Panc1 (cell line): ENCODE data around the gene OR1J2. TPM values are rescaled to one million over a fixed set of nuclear protein-coding genes. Genes with fewer than 3 reads are reported as not detected.

ENCODE experiments used
- ATAC-seq: fragments of 200-7000 bp; cut with Tn5 transposase; 2 replicates; pipeline ENCODE4 v1.9.1; 2020; ENCODE audit warnings: mild to moderate bottlenecking, moderate library complexity
- BruUV-seq: library from RNA; stranded (reverse); fragments of 400-500 nt; replicated peaks from 2 replicates; lab custom pipeline; 2021; lab: Mats Ljungman, UMichigan
- CTCF ChIA-PET: fragments of 300-600 bp; sonication (Branson Sonifier 250); formaldehyde crosslinking; loops from one replicate; lab custom pipeline; 2022; ENCODE audit warnings: antibody characterized with exemption; lab: Charles Lee
- POLR2A ChIA-PET: fragments of 300-600 bp; sonication (Branson Sonifier 250); formaldehyde crosslinking; loops from one replicate; lab custom pipeline; 2022; ENCODE audit warnings: antibody characterized with exemption; lab: Charles Lee
- DNase-seq: peaks from one replicate; pipeline ENCODE4 v3.0.0-alpha.2; 2010; ENCODE audit warnings: low read depth, low spot score
- H3K27ac ChIP-seq: 2 replicates; pipeline ENCODE4 v1.5.1; 2011; ENCODE audit warnings: mild to moderate bottlenecking, low read length, inconsistent platforms
- H3K27me3 ChIP-seq: fragments of 200-500 bp; sonication (Bioruptor generic); 2 replicates; pipeline ENCODE4 v1.6.0; 2014; ENCODE audit warnings: low read length, inconsistent platforms; ENCODE audit not compliant: control insufficient read depth, insufficient read depth
- H3K36me3 ChIP-seq: fragments of 200-500 bp; sonication (Bioruptor generic); 2 replicates; pipeline ENCODE4 v1.5.1; 2014; ENCODE audit warnings: inconsistent platforms, mild to moderate bottlenecking, low read length, moderate library complexity; ENCODE audit not compliant: control insufficient read depth, insufficient read depth
- H3K4me1 ChIP-seq: 2 replicates; pipeline ENCODE4 v1.5.1; 2011; ENCODE audit warnings: inconsistent platforms, mild to moderate bottlenecking, low read length, moderate library complexity; ENCODE audit not compliant: control insufficient read depth, insufficient read depth
- H3K4me3 ChIP-seq, 2 experiments: 2 replicates each; pipeline ENCODE4 v1.5.1; 2011 to 2012; ENCODE audit warnings: low read depth in 2 of 2, low read length in 2 of 2, mild to moderate bottlenecking in 2 of 2, inconsistent platforms in 1 of 2, moderate library complexity in 1 of 2
- H3K9me3 ChIP-seq: fragments of 200-500 bp; sonication (Bioruptor generic); 2 replicates; pipeline ENCODE4 v1.5.1; 2014; ENCODE audit warnings: low read depth, mild to moderate bottlenecking, inconsistent platforms, low read length, moderate library complexity; ENCODE audit not compliant: control insufficient read depth, insufficient read depth
- CTCF ChIP-seq: fragments of 450-650 bp; IDR thresholded peaks from 2 replicates; pipeline ENCODE4 v1.5.1; 2017; ENCODE audit warnings: mild to moderate bottlenecking
- POLR2AphosphoS5 ChIP-seq: IDR thresholded peaks from 2 replicates; pipeline ENCODE4 v1.6.1; 2012; ENCODE audit warnings: mild to moderate bottlenecking, low read depth, low read length, moderate library complexity
- REST ChIP-seq, 2 experiments: IDR thresholded peaks; 2 replicates each; pipeline ENCODE4 v1.6.1; 2011 to 2012; ENCODE audit warnings: low read depth in 2 of 2, control low read depth in 1 of 2, low read length in 1 of 2, mild to moderate bottlenecking in 1 of 2, moderate library complexity in 1 of 2; ENCODE audit not compliant: insufficient read depth in 1 of 2
- SIN3A ChIP-seq: IDR thresholded peaks from 2 replicates; pipeline ENCODE4 v1.6.1; 2012; ENCODE audit warnings: low read depth, mild to moderate bottlenecking, low read length, moderate library complexity, borderline replicate concordance; ENCODE audit not compliant: insufficient read depth
- TCF7L2 ChIP-seq: IDR thresholded peaks from 2 replicates; pipeline ENCODE4 v1.6.1; 2011; ENCODE audit warnings: mild to moderate bottlenecking, low read depth, low read length, inconsistent platforms
- in situ Hi-C: cut with HindIII; loops from 2 replicates; pipeline ENCODE4 v1.10.0; 2016; ENCODE audit warnings: low sequenced_read_pairs, low pct_unique_long_range_greater_than_20kb
- intact Hi-C: fragments of 100-400 bp; cut with micrococcal nuclease; formaldehyde crosslinking; loops from one replicate; pipeline ENCODE4 v1.10.0; 2022; ENCODE audit not compliant: unreplicated experiment
- total RNA-seq: library from RNA; stranded (reverse); gene quantifications from one replicate; pipeline ENCODE4 v1.2.1, GENCODE V29; 2021; ENCODE audit not compliant: unreplicated experiment

The OR1J2 gene
- total RNA-seq, 1 experiment from 2014 or later, result not detected

- Histone ChIP-seq H3K27me3 (peaks cover 4% of the 10 kb centered on the region; the same call in 1 of the 2 replicates), H3K27ac (no peak overlapping the region), H3K4me3 (no peak overlapping the region), H3K4me1 (no peaks in the 10 kb centered on the region), H3K36me3 (no peaks in the 10 kb centered on the region), H3K9me3 (no peaks in the 10 kb centered on the region)
- CTCF ChIA-PET, result interaction anchor here (0.6 kb wide), 1 partner anchor 261 kb away, joined by 3 read pairs; no protein-coding TSS in a partner anchor
- ATAC-seq (no peak), DNase-seq (no peak)
- no TSS peak for BruUV-seq
- intact Hi-C loops (no loop called here), in situ Hi-C loops (no loop called here)
- POLR2A ChIA-PET, result no interaction called here
- no peak for TF ChIP-seq CTCF
- no peak for TF ChIP-seq SIN3A
- TF ChIP-seq POLR2AphosphoS5, result no peak
Observed at GRCh38 chr9:122551371-122551770, 40.8 kb downstream of the OR1J2 start.

GRCh38 chr9:122552812-122553211 is 42.2 kb downstream of the OR1J2 start, which contains the start of gene OR1N2:
OR1N2 (plus strand) TSS chr9:122553112; CDS start chr9:122553212, 100 bp downstream.
- ATAC-seq, result no peak
- H3K27me3 ChIP-seq, result peaks cover 4% of the 10 kb centered on the region; the same call in 1 of the 2 replicates
- BruUV-seq, result no TSS peak
- H3K4me3 ChIP-seq, result no peak within 1 kb of the TSS
- TF ChIP-seq CTCF (no peak), REST (IDR thresholded peaks at IDR 0.05; ENCODE audit: insufficient read depth in 1 of 2, low read depth in 2 of 2, low read length in 1 of 2) (no peak), SIN3A (no peak), TCF7L2 (no peak), POLR2AphosphoS5 (no peak)
- CTCF ChIA-PET, result no interaction called here
- no peak for DNase-seq
- intact Hi-C loops, result no loop called here
- no peaks in the 10 kb centered on the region for H3K9me3 ChIP-seq
- H3K36me3 ChIP-seq, result no peaks in the 10 kb centered on the region
- no peaks in the 10 kb centered on the region for H3K4me1 ChIP-seq
- in situ Hi-C loops, result no loop called here
- POLR2A ChIA-PET, result no interaction called here
- no peak within 1 kb of the TSS for H3K27ac ChIP-seq

Other genes with a start within 250 kb of the OR1J2 start
- gene RBM18, start 246.0 kb upstream of the OR1J2 start, total RNA-seq, result 19.2 TPM
- 28.4 TPM for gene MRRF, start 245.9 kb upstream of the OR1J2 start, total RNA-seq
- 61.2 TPM for gene PTGS1, start 139.8 kb upstream of the OR1J2 start, total RNA-seq
- gene OR1J1, start 32.9 kb upstream of the OR1J2 start, total RNA-seq, result not detected
- not detected for gene OR1J4, start 8.3 kb downstream of the OR1J2 start, total RNA-seq
- not detected for gene OR1N1, start 16.5 kb downstream of the OR1J2 start, total RNA-seq
- gene OR1N2, start 42.3 kb downstream of the OR1J2 start, total RNA-seq, result not detected
- gene OR1L8, start 72.6 kb downstream of the OR1J2 start, total RNA-seq, result not detected
- gene OR1Q1, start 103.9 kb downstream of the OR1J2 start, total RNA-seq, result not detected
- gene OR1B1, start 146.8 kb downstream of the OR1J2 start, total RNA-seq, result not detected
- not detected for gene OR1L1, start 150.9 kb downstream of the OR1J2 start, total RNA-seq
- gene OR1L3, start 164.3 kb downstream of the OR1J2 start, total RNA-seq, result not detected
- gene OR1L4, start 213.2 kb downstream of the OR1J2 start, total RNA-seq, result not detected
- gene OR1L6, start 231.5 kb downstream of the OR1J2 start, total RNA-seq, result not detected